Neuronal stem cell (in vitro differentiated cells): ENCODE results near the gene PDIA4.
"Not testable (repeated sequence)": the region's sequence is repeated elsewhere in the genome, so short reads cannot be mapped to it uniquely, and the experiment has no call there.

Experiments used
- DNase-seq: peaks from one replicate; pipeline ENCODE4 v3.0.0-alpha.2; 2013; ENCODE audit warnings: low spot score
- H2AFZ ChIP-seq: one replicate; pipeline ENCODE4 v1.6.1; 2013; ENCODE audit warnings: mild to moderate bottlenecking, low read length, inconsistent platforms
- H2AK5ac ChIP-seq: 2 replicates; pipeline ENCODE4 v1.6.1; 2013; ENCODE audit warnings: low read depth, mild to moderate bottlenecking, inconsistent platforms, low read length, moderate library complexity, mixed read lengths
- H2BK120ac ChIP-seq: 2 replicates; pipeline ENCODE4 v1.6.1; 2013; ENCODE audit warnings: low read depth, mild to moderate bottlenecking, inconsistent platforms, low read length, moderate library complexity, mixed read lengths
- H2BK12ac ChIP-seq: one replicate; pipeline ENCODE4 v1.6.1; 2013; ENCODE audit warnings: low read length, inconsistent platforms
- H2BK15ac ChIP-seq: 2 replicates; pipeline ENCODE4 v1.6.1; 2013; ENCODE audit warnings: mild to moderate bottlenecking, low read length, inconsistent platforms, mixed read lengths
- H2BK5ac ChIP-seq: one replicate; pipeline ENCODE4 v1.6.1; 2013; ENCODE audit warnings: inconsistent platforms, mild to moderate bottlenecking, low read length, moderate library complexity
- H3K14ac ChIP-seq: one replicate; pipeline ENCODE4 v1.6.1; 2013; ENCODE audit warnings: low read length, inconsistent platforms
- H3K18ac ChIP-seq: 2 replicates; pipeline ENCODE4 v1.6.1; 2013; ENCODE audit warnings: low read length, inconsistent platforms
- H3K23ac ChIP-seq: 2 replicates; pipeline ENCODE4 v1.6.1; 2013; ENCODE audit warnings: low read depth, mild to moderate bottlenecking, mixed read lengths, low read length, inconsistent platforms; ENCODE audit not compliant: poor library complexity
- H3K27ac ChIP-seq: replicated peaks from 3 replicates; pipeline ENCODE4 v1.5.1; 2013; ENCODE audit warnings: low read length, inconsistent platforms
- H3K27me3 ChIP-seq, 3 experiments: 2 replicates each; pipeline ENCODE4 v1.6.1; 2013; ENCODE audit warnings: low read length in 3 of 3, mild to moderate bottlenecking in 2 of 3, inconsistent platforms in 1 of 3, low read depth in 1 of 3, mixed read lengths in 1 of 3, moderate library complexity in 1 of 3; ENCODE audit not compliant: control insufficient read depth in 3 of 3, insufficient read depth in 3 of 3
- H3K36me3 ChIP-seq, 2 donors: replicated peaks in 1 of 2; 2 replicates each; pipeline ENCODE4 v1.6.1; 2013; ENCODE audit warnings: low read length in 2 of 2; ENCODE audit not compliant: control insufficient read depth in 2 of 2, insufficient read depth in 2 of 2
- H3K4ac ChIP-seq: 2 replicates; pipeline ENCODE4 v1.6.1; 2013; ENCODE audit warnings: inconsistent platforms, mild to moderate bottlenecking, low read length, moderate library complexity
- H3K4me1 ChIP-seq, 2 donors: 1 replicate in 1 of 2; 2 replicates in 1 of 2; pipeline ENCODE4 v1.6.1; 2013; ENCODE audit warnings: low read length in 2 of 2, low read depth in 1 of 2; ENCODE audit not compliant: control insufficient read depth in 2 of 2, insufficient read depth in 1 of 2
- H3K4me2 ChIP-seq: one replicate; pipeline ENCODE4 v1.6.1; 2013; ENCODE audit warnings: mild to moderate bottlenecking, low read length, inconsistent platforms; ENCODE audit not compliant: insufficient read depth, poor library complexity, severe bottlenecking
- H3K4me3 ChIP-seq, 2 donors: 2 replicates each; pipeline ENCODE4 v1.5.1; 2013; ENCODE audit warnings: low read length in 2 of 2, mild to moderate bottlenecking in 2 of 2, inconsistent platforms in 1 of 2, moderate library complexity in 1 of 2
- H3K79me1 ChIP-seq: one replicate; pipeline ENCODE4 v1.6.1; 2013; ENCODE audit warnings: low read depth, mild to moderate bottlenecking, inconsistent platforms, low read length, moderate library complexity
- H3K9ac ChIP-seq: one replicate; pipeline ENCODE4 v1.6.1; 2013; ENCODE audit warnings: mild to moderate bottlenecking, low read depth, low read length, inconsistent platforms; ENCODE audit not compliant: poor library complexity
- H3K9me3 ChIP-seq, 2 donors: replicated peaks in 1 of 2; 2 replicates each; pipeline versions ENCODE3 to v1.6.1; 2013; ENCODE audit warnings: low read length in 2 of 2, mild to moderate bottlenecking in 2 of 2, inconsistent platforms in 1 of 2, low read depth in 1 of 2, mixed read lengths in 1 of 2, moderate library complexity in 1 of 2; ENCODE audit not compliant: control insufficient read depth in 2 of 2, insufficient read depth in 1 of 2
- H4K8ac ChIP-seq: one replicate; pipeline ENCODE4 v1.6.1; 2013; ENCODE audit warnings: low read depth, mild to moderate bottlenecking, inconsistent platforms, low read length, moderate library complexity
- H4K91ac ChIP-seq: one replicate; pipeline ENCODE4 v1.6.1; 2013; ENCODE audit warnings: low read length, low read depth, mild to moderate bottlenecking, inconsistent platforms; ENCODE audit not compliant: poor library complexity
- WGBS, 2 donors: extraction: QIAGEN DNeasy Blood & Tissue Kit; methylation state at CpG; one replicate each; pipeline ENCODE4 v1.1.7; 2013; ENCODE audit warnings: missing lambda C conversion rate in 2 of 2, mixed read lengths in 1 of 2; ENCODE audit not compliant: insufficient read length in 2 of 2, insufficient replicate concordance in 1 of 2; ENCODE audit errors: extremely low coverage in 2 of 2; 5-methylcytosine and 5-hydroxymethylcytosine counted together

Gene PDIA4

GRCh38 chr7:149070372-149071125 is 42.2 kb upstream of the PDIA4 start:
- Histone ChIP-seq H2BK5ac (no peak overlapping the region), H2BK12ac (no peak overlapping the region)
- WGBS, 2 donors: no CpG with 5 or more reads among the region's 31 CpGs

GRCh38 chr7:149067869-149068268 is 39.6 kb upstream of the PDIA4 start:
- Histone ChIP-seq H3K27ac (no peak overlapping the region), H3K4ac (no peak overlapping the region), H3K79me1 (peaks cover 9% of the 10 kb centered on the region), H3K27me3 (no peaks in the 10 kb centered on the region), H2BK15ac (no peak overlapping the region), H3K18ac (no peak overlapping the region), H2BK5ac (no peak overlapping the region), H2AFZ (no peak overlapping the region), H3K9ac (no peak overlapping the region), H3K4me1 (no peaks in the 10 kb centered on the region), H2BK120ac (no peak overlapping the region), H2AK5ac (no peak overlapping the region), H2BK12ac (no peak overlapping the region), H3K9me3 (no peaks in the 10 kb centered on the region), H3K23ac (no peak overlapping the region), H4K91ac (no peak overlapping the region), H3K36me3 (peaks cover 26 to 51% of the 10 kb centered on the region in 2 donors), H3K14ac (no peak overlapping the region), H4K8ac (no peak overlapping the region), H3K4me2 (no peak overlapping the region), H3K4me3 (no peak overlapping the region)
- WGBS, 2 donors: no CpG with 5 or more reads among the region's 4 CpGs
- DNase-seq: no peak

More at GRCh38 chr7:149070372-149071125, 42.2 kb upstream of the PDIA4 start:
- Histone ChIP-seq H3K4me1 (no peaks in the 10 kb centered on the region), H3K27ac (no peak overlapping the region), H3K14ac (no peak overlapping the region), H2AK5ac (no peak overlapping the region), H3K36me3 (peaks cover 29 to 74% of the 10 kb centered on the region in 2 donors), H4K91ac (no peak overlapping the region), H2BK120ac (peak overlapping the region; percentile 61), H2BK15ac (no peak overlapping the region), H4K8ac (no peak overlapping the region), H3K79me1 (peaks cover 9% of the 10 kb centered on the region), H2AFZ (no peak overlapping the region), H3K18ac (no peak overlapping the region), H3K4me2 (no peak overlapping the region), H3K23ac (peak overlapping the region; percentile 55), H3K9ac (peak overlapping the region; percentile 44), H3K9me3 (no peaks in the 10 kb centered on the region), H3K4ac (no peak overlapping the region), H3K27me3 (no peaks in the 10 kb centered on the region), H3K4me3 (no peak overlapping the region)
- DNase-seq: no peak

- Histone ChIP-seq H3K4me1 (no peaks in the 10 kb centered on the region), H3K36me3 (peaks cover 0 to 13% of the 10 kb centered on the region in 2 donors), H3K14ac (no peak overlapping the region), H3K4me3 (no peak overlapping the region), H3K23ac (no peak overlapping the region), H3K4me2 (no peak overlapping the region), H3K79me1 (peaks cover 1% of the 10 kb centered on the region), H2AK5ac (no peak overlapping the region), H4K91ac (no peak overlapping the region), H3K9me3 (no peaks in the 10 kb centered on the region), H2BK15ac (no peak overlapping the region), H2BK5ac (no peak overlapping the region), H2BK12ac (no peak overlapping the region), H3K27me3 (no peaks in the 10 kb centered on the region), H2AFZ (no peak overlapping the region), H3K27ac (no peak overlapping the region), H2BK120ac (no peak overlapping the region), H3K9ac (no peak overlapping the region), H3K4ac (no peak overlapping the region), H3K18ac (no peak overlapping the region), H4K8ac (no peak overlapping the region)
- DNase-seq: no peak
Observed at GRCh38 chr7:149063476-149063875, 35.2 kb upstream of the PDIA4 start.

- not testable (repeated sequence) for H3K4me3 ChIP-seq, H4K91ac ChIP-seq, H3K4ac ChIP-seq, H2AFZ ChIP-seq, H3K27ac ChIP-seq, H2BK15ac ChIP-seq, H3K9ac ChIP-seq, H3K27me3 ChIP-seq, H3K36me3 ChIP-seq, H2AK5ac ChIP-seq, H2BK5ac ChIP-seq, H3K4me1 ChIP-seq, H3K14ac ChIP-seq, DNase-seq, H3K79me1 ChIP-seq, H3K9me3 ChIP-seq, H3K4me2 ChIP-seq, H2BK120ac ChIP-seq, H2BK12ac ChIP-seq, H3K23ac ChIP-seq, H4K8ac ChIP-seq, H3K18ac ChIP-seq
- WGBS, 2 donors: no CpG with 5 or more reads among the region's 10 CpGs
Observed at GRCh38 chr7:149062217-149062899, 34.1 kb upstream of the PDIA4 start.
